AG20443 (cell line): ENCODE measurements around the gene FAM186B.
A peak's percentile ranks its signal among the peaks of the same experiment; 100 is the strongest.
"Not testable (repeated sequence)": the region's sequence is repeated elsewhere in the genome, so short reads cannot be mapped to it uniquely, and the experiment has no call there.

Experiments used
- DNase-seq: peaks from one replicate; pipeline ENCODE4 v3.0.0; 2012; ENCODE audit warnings: low spot score, mixed read lengths

The FAM186B gene

GRCh38 chr12:49635656-49636055 lies 30.2 kb upstream of the FAM186B start:
- DNase-seq, result no peak

- no peak for DNase-seq
These were observed 29.6 kb upstream of the FAM186B start for GRCh38 chr12:49635036-49635435.

GRCh38 chr12:49633703-49634345 lies 28.4 kb upstream of the FAM186B start:
- DNase-seq, result no peak

DNA sequence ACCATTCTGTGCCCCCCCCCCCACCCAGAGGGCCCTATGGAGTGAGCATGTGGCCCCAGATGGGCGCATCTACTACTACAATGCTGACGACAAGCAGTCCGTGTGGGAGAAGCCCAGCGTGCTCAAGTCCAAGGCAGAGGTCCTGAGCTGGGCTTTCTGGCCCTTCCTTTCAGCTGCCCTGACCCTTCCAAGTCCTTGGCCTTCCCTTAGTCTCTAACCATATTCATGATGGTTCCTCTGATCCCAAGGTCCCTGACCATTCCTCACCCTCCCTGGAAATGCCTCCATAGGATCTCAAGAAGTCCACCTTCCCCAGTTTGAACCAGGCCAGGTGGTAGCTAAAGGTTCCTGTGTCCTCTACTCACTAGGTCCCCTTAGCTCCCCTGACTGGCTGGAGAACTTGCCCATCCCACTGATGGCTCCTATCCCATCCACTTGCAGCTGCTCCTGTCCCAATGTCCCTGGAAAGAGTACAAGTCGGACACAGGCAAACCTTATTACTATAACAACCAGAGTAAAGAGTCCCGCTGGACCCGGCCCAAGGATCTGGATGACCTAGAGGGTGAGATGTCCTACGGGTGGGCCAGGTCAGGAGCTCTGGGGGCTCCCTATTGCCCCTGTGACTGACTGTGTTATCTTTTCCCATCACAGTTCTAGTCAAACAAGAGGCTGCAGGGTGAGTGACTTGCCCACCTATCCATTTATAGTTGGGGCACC lies 27.7 kb upstream of the FAM186B start:
- DNase-seq, result no peak

GRCh38 chr12:49632401-49632800 lies 27.0 kb upstream of the FAM186B start:
- DNase-seq, result no peak

DNA sequence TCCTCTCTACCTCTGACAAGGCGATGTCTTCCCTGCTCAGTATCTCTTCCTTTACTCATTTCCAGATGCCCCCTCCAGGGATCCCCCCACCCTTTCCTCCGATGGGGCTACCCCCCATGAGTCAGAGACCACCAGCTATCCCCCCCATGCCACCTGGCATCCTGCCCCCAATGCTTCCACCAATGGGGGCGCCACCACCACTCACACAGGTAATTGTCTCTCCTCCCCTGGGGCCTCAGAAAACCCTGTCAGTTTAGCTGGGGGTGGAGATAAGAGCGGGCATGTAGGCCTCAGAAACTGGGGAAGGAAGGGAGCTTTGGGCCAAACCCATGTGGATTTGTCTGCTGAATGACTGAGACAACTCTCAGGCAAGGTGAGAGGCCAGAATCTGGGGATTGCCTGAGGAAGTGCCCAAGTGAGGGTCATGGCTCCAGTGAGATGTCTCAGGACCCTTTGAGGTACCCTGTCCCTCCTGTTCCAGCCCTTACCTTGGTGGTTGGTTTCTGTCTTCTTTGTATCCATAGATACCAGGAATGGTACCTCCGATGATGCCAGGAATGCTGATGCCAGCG lies 26.0 kb upstream of the FAM186B start:
- DNase-seq, result no peak

DNA sequence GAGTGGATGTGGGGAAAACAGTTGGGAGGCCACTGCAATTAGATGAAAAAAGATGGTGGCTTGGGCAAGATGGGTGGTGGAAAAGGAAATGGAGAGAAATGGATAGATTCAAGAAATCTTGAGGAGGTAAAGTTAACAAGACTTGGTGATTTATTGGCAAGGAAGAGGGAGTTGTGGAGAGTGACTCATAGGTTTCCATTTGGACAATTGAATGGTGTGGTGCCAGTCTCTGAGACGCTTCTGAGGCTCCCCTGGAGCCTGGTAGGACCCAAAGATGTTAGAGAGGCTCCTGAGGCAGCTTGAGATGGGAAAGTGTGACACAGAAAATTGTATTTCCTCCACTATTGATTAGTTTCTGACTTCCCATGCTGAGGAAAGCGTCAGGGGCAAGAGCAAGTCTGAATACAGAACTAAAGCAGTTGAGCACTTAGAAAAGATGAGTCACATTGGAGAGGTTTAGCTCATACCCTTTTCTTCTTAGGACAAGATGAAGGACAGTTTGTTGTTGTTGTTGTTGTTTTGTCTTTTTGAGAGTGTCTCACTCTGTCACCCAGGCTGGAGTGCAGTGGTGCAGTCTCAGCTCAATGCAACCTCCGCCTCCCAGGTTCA lies 22.4 kb upstream of the FAM186B start:
- peak; percentile 57 for DNase-seq

DNA sequence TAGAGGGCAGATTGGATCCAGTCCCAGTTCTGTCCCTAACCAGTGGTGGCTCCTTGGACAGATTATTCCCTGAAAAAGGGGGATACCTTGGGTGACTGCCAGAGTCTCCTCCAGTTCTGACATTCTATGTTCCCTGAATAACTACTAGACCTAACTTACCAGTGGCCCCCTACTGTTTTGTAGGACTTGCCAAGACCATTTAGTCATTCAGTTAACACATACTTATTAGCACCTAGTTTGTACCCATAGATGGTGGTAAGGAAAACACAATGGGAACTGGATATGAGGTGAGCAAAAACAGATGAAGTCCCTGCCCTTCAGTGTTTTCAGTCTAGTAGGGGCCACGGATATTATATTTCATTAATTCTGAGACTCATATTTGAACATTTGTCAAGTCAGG lies 21.4 kb upstream of the FAM186B start:
- DNase-seq, result no peak

- DNase-seq, result no peak
These were observed 20.9 kb upstream of the FAM186B start for GRCh38 chr12:49626169-49626835.

- DNase-seq, result no peak
These were observed 19.6 kb upstream of the FAM186B start for GRCh38 chr12:49624921-49625577.

GRCh38 chr12:49623142-49623904 lies 17.9 kb upstream of the FAM186B start, which contains the start of gene PRPF40B:
TSS of gene PRPF40B (plus strand) at chr12:49623561. CDS start at chr12:49623591, 30 bp downstream.
- peak; percentile 98 for DNase-seq

- DNase-seq, result peak; percentile 52
These were observed 17.2 kb upstream of the FAM186B start for GRCh38 chr12:49622501-49623141.

GRCh38 chr12:49621651-49622500 lies 16.4 kb upstream of the FAM186B start:
- no peak for DNase-seq

DNA sequence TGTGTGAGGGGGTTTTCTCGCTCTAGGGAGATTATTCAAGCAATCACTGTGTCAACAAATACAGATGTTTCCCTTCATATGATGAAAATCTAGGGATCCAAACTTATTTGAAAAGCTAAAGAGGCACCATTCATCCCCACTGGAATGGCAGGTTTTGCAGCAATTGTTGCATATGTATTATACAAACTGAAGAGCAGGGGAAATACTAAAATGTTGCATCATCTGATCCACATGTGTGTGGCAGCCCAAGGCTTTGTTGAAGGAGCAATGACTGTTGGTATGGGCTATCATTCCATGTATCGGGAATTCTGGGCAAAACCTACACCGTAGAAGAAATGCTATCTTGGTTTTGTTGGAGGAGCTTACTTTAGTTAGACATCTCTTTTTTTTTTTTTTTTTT lies 13.8 kb upstream of the FAM186B start:
- no peak for DNase-seq

GRCh38 chr12:49618576-49618975 lies 13.1 kb upstream of the FAM186B start:
- DNase-seq, result no peak

- DNase-seq, result no peak
These were observed 11.2 kb upstream of the FAM186B start for GRCh38 chr12:49616533-49617219.

DNA sequence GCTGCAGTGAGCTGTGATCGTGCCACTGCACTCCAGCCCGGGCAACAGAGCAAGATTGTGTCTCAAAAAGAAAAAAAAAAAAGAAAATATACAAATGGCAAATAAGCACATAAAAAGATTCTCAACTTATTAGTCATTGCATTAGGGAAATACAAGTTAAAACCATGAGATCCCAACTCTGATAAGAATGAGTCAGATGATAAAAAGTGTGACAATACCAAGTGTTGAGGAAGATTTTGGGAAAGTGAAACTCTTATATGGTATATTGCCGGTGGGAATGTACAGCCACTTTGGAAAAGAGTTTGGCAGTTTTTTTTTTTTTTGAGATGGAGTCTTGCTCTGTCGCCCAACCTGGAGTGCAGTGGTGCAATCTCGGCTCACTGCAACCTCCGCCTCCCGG lies 10.3 kb upstream of the FAM186B start:
- no peak for DNase-seq

GRCh38 chr12:49612210-49612609 lies 6.8 kb upstream of the FAM186B start:
- no peak for DNase-seq

DNA sequence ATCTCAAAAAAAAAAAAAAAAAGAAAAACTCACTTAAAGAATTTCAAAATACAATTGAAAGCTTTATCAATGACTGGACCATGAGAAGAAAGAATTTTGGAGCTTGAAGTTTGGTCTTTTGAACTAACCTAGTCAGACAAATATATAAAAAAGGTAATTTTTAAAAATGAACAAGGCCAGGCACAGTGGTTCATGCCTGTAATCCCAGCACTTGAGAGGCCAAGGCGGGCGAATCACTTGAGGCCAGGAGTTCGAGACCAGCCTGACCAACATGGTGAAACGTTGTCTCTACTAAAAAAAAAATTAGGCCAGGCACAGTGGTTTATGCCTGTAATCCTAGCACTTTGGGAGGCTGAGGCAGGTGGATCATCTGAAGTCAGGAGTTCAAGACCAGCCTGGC lies 5.3 kb upstream of the FAM186B start:
- DNase-seq, result not testable (repeated sequence)
